Embryonic facial prominence (tissue), 1 donor: Measurements from ENCODE around the gene OR10K2.

Source experiments
- DNase-seq: peaks from one replicate; pipeline ENCODE4 v3.0.0-alpha.2; 2016; ENCODE audit errors: extremely low spot score

The OR10K2 gene

GRCh38 chr1:158371188-158371953, 54.7 kb downstream of the OR10K2 start:
- no peak for DNase-seq
